Stomach (tissue), 9 donors: ENCODE measurements around the gene AUTS2. TPM values are rescaled to one million over a fixed set of nuclear protein-coding genes. Genes with fewer than 3 reads are reported as not detected.
"Not testable (repeated sequence)": the region's sequence is repeated elsewhere in the genome, so short reads cannot be mapped to it uniquely, and the experiment has no call there.

Source experiments
- DNase-seq, 2 donors: peaks; one replicate each; pipeline versions ENCODE4 v3.0.0 to v3.0.0-alpha.2; 2013 to 2019
- H3K27ac ChIP-seq, 5 donors: fragments of 200-600 bp in 4 of 5; sonication (generic) in 4 of 5; one replicate each; pipeline ENCODE4 v1.5.1; 2013 to 2019; ENCODE audit warnings: mild to moderate bottlenecking in 1 of 5, moderate library complexity in 1 of 5
- H3K27me3 ChIP-seq, 3 donors: fragments of 200-600 bp; sonication (generic); one replicate each; pipeline ENCODE4 v1.5.1; 2017 to 2019; ENCODE audit warnings: mixed run types in 1 of 3
- H3K36me3 ChIP-seq, 4 donors: fragments of 200-600 bp; sonication (generic); 1 replicate in 3 of 4; 2 replicates in 1 of 4; pipeline ENCODE4 v1.5.1; 2016 to 2019
- H3K4me1 ChIP-seq, 4 donors: fragments of 200-600 bp; sonication (generic); one replicate each; pipeline ENCODE4 v1.5.1; 2016 to 2019
- H3K4me3 ChIP-seq, 4 donors: fragments of 200-600 bp; sonication (generic) in 3 of 4; one replicate each; pipeline ENCODE4 v1.5.1; 2016 to 2019; ENCODE audit warnings: mild to moderate bottlenecking in 1 of 4
- H3K9me3 ChIP-seq, 4 donors: fragments of 200-600 bp; sonication (generic); one replicate each; pipeline ENCODE4 v1.5.1; 2016 to 2019
- CTCF ChIP-seq, 7 experiments: fragments of 450-650 bp in 4 of 7; fragments of 200-600 bp in 3 of 7; sonication (generic) in 3 of 7; IDR thresholded peaks; one replicate each; pipeline ENCODE4 v1.5.1; 2016 to 2019; ENCODE audit warnings: antibody characterized with exemption in 7 of 7, control low read depth in 2 of 7, mild to moderate bottlenecking in 1 of 7
- EP300 ChIP-seq: sonication (generic); formaldehyde crosslinking; IDR thresholded peaks from one replicate; pipeline ENCODE4 v1.6.1; 2017; ENCODE audit warnings: antibody characterized with exemption
- POLR2A ChIP-seq, 4 donors: fragments of 450-650 bp; IDR thresholded peaks; one replicate each; pipeline ENCODE4 v1.6.1; 2016; ENCODE audit warnings: antibody characterized with exemption in 4 of 4, control low read depth in 2 of 4, mild to moderate bottlenecking in 1 of 4, moderate library complexity in 1 of 4
- POLR2AphosphoS5 ChIP-seq, 3 donors: sonication (generic); formaldehyde crosslinking; IDR thresholded peaks; one replicate each; pipeline ENCODE4 v1.6.1; 2016; ENCODE audit warnings: antibody characterized with exemption in 3 of 3
- WGBS, 5 donors: extraction: QIAGEN DNeasy Blood & Tissue Kit in 3 of 5; methylation state at CpG; one replicate each; pipeline versions ENCODE4 v1.1.5 to v1.1.7; 2013 to 2018; 5-methylcytosine and 5-hydroxymethylcytosine counted together
- intact Hi-C: fragments of 100-400 bp; cut with DNase I; formaldehyde crosslinking; loops from one replicate; pipeline ENCODE4 v1.15.1; 2023; ENCODE audit warnings: low total_unique reads
- polyA plus RNA-seq, 3 donors: library from polyadenylated mRNA; stranded (reverse); fragments of 200-250 nt; gene quantifications; one replicate each; pipeline ENCODE4 v1.2.3, GENCODE V29; 2013
- total RNA-seq, 5 donors: library from RNA; depleted of rRNA; stranded (reverse); fragments of >200 nt; gene quantifications; one replicate each; pipeline versions ENCODE4 v1.1.0 to v1.2.3, GENCODE V29; 2014 to 2016
- donor health status: healthy with polysubstance abuse.
- donor health status: Bipolar disorder and iron deficiency.
- donor health status: healthy.

Gene AUTS2
- total and polyA plus RNA-seq, 8 donors = 3.8 to 90.3 (median 38.1) TPM

- Histone ChIP-seq H3K9me3 (no peaks in the 10 kb centered on the region), H3K4me3 (no peak overlapping the region), H3K27me3 (peaks cover 0 to 7% (median 2%) of the 10 kb centered on the region in 3 donors), H3K4me1 (peaks cover 3 to 18% (median 12%) of the 10 kb centered on the region in 4 donors), H3K27ac (no peak overlapping the region), H3K36me3 (no peaks in the 10 kb centered on the region)
- intact Hi-C loops = no loop called here
- WGBS, 5 donors = 58 to 69% (median 62%) methylated on average over 11 of the region's 11 CpGs
- TF ChIP-seq CTCF (IDR thresholded peaks at IDR 0.05) (no peak), POLR2A (IDR thresholded peaks at IDR 0.05) (no peak), POLR2AphosphoS5 (IDR thresholded peaks at IDR 0.05) (no peak), EP300 (no peak)
- DNase-seq = no peak
These were observed 992.0 kb downstream of the AUTS2 start for GRCh38 chr7:70590126-70590854.

GRCh38 chr7:70591643-70592042 is 993.4 kb downstream of the AUTS2 start:
- no peak for DNase-seq
- Histone ChIP-seq H3K4me1 (peaks cover 7 to 29% (median 22%) of the 10 kb centered on the region in 4 donors), H3K36me3 (no peaks in the 10 kb centered on the region), H3K4me3 (no peak overlapping the region), H3K9me3 (no peaks in the 10 kb centered on the region), H3K27me3 (peaks cover 0 to 21% (median 15%) of the 10 kb centered on the region in 3 donors), H3K27ac (no peak overlapping the region)
- WGBS, 5 donors = 86 to 97% (median 93%) methylated on average over 8 of the region's 8 CpGs
- intact Hi-C loops = no loop called here
- TF ChIP-seq CTCF (IDR thresholded peaks at IDR 0.05) (no peak), EP300 (no peak), POLR2A (IDR thresholded peaks at IDR 0.05) (no peak), POLR2AphosphoS5 (IDR thresholded peaks at IDR 0.05) (no peak)

GRCh38 chr7:70592171-70592570 is 993.9 kb downstream of the AUTS2 start:
- 93 to 98% (median 95%) methylated on average over 4 of the region's 4 CpGs for WGBS, 5 donors

DNA sequence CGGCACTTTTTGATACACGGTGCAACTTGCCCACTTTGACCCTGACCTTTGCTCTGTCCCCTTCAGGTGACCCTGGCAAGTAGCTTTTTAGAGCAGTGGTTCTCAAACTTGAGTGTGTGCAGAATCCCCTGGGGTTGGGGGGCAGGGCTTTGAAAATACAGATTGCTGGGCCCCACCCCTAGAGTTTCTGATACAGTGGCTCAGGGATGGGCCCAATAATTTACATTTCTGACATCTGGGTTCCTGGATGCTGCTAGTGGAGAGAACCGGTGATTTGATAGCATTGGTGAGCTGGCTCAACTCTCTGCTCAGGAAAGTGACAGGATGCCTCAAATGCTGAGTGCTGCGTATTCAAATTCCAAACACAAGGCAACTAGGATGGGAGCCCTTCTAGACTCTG is 995.9 kb downstream of the AUTS2 start:
- 87 to 97% (median 94%) methylated on average over 4 of the region's 4 CpGs for WGBS, 5 donors
- Histone ChIP-seq H3K9me3 (no peaks in the 10 kb centered on the region), H3K4me1 (peaks cover 0 to 29% (median 16%) of the 10 kb centered on the region in 4 donors), H3K36me3 (no peaks in the 10 kb centered on the region), H3K27ac (no peak overlapping the region), H3K27me3 (peaks cover 0 to 21% (median 16%) of the 10 kb centered on the region in 3 donors), H3K4me3 (no peak overlapping the region)
- TF ChIP-seq POLR2AphosphoS5 (IDR thresholded peaks at IDR 0.05) = no peak
- TF ChIP-seq CTCF (IDR thresholded peaks at IDR 0.05) = no peak
- TF ChIP-seq POLR2A (IDR thresholded peaks at IDR 0.05) = no peak
- TF ChIP-seq EP300 = no peak
- intact Hi-C loops = no loop called here
- DNase-seq = no peak

More at GRCh38 chr7:70592171-70592570, 993.9 kb downstream of the AUTS2 start:
- H3K4me3 ChIP-seq = no peak overlapping the region
- no peak overlapping the region for H3K27ac ChIP-seq
- peaks cover 0 to 21% (median 16%) of the 10 kb centered on the region in 3 donors for H3K27me3 ChIP-seq
- no peak for DNase-seq
- intact Hi-C loops = no loop called here
- no peaks in the 10 kb centered on the region for H3K36me3 ChIP-seq
- TF ChIP-seq POLR2A (IDR thresholded peaks at IDR 0.05) = no peak
- TF ChIP-seq POLR2AphosphoS5 (IDR thresholded peaks at IDR 0.05) = no peak
- no peak for TF ChIP-seq EP300
- no peak for TF ChIP-seq CTCF (IDR thresholded peaks at IDR 0.05)
- H3K9me3 ChIP-seq = no peaks in the 10 kb centered on the region
- H3K4me1 ChIP-seq = peaks cover 4 to 32% (median 22%) of the 10 kb centered on the region in 4 donors

- peaks cover 0 to 35% (median 16%) of the 10 kb centered on the region in 4 donors for H3K4me1 ChIP-seq
- DNase-seq, H3K4me3 ChIP-seq, H3K36me3 ChIP-seq, H3K27ac ChIP-seq, H3K9me3 ChIP-seq, intact Hi-C loops: not testable (repeated sequence)
- H3K27me3 ChIP-seq = peaks cover 0 to 21% (median 16%) of the 10 kb centered on the region in 3 donors
- WGBS, 5 donors = 89 to 97% (median 94%) methylated on average over 7 of the region's 7 CpGs
These were observed 996.6 kb downstream of the AUTS2 start for GRCh38 chr7:70594885-70595284.
